Measurements from ENCODE around the gene DNM3.

DNA sequence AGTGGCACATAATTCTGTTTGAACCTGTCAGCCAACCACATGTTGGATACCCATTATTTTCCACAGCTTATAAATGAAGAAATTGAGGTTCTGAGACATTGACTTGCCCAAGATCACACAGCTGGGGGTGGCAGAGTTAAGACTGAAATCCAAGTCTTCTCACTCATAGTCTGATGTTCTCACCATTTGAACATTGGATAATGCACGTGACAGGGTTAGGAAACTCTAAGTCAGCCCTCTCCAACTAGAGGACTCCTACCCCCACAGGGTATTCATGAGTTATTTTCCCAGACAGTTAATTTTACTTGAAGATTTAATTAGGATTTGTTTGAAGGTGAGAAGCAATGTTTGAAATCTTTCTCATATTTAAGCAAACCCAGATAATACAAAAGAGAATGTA, 541.1 kb downstream of the DNM3 start:
- no peak for TF ChIP-seq REST (IDR thresholded peaks at IDR 0.05; ENCODE audit: low read depth, low read length)
- no peak for TF ChIP-seq CTCF (IDR thresholded peaks at IDR 0.05 in 2 of 3, conservative IDR thresholded peaks at IDR 0.05 in 1 of 3; ENCODE audit: control insufficient read depth in 2 of 3, extremely low read depth in 1 of 3, insufficient read depth in 1 of 3, low read depth in 3 of 3, low read length in 3 of 3)
- TF ChIP-seq HDGF (IDR thresholded peaks at IDR 0.05): no peak

Data from GM12878 (cell line).